ENCODE results near the gene TMEM141. TPM values are rescaled to one million over a fixed set of nuclear protein-coding genes. Genes with fewer than 3 reads are reported as not detected.

TMEM141 gene
- total and polyA plus RNA-seq, 10 of the 15 experiments (the other 5 are each of a cell fraction or from before 2014, with no cell fraction given) = 7.8 to 48.6 (median 34.4) TPM

- TF ChIP-seq USF2 (IDR thresholded peaks at IDR 0.05; ENCODE audit: borderline replicate concordance, low read depth, low read length) (no peak), GABPA (IDR thresholded peaks at IDR 0.05; ENCODE audit: low read depth) (no peak), ZNF622 (IDR thresholded peaks at IDR 0.05) (no peak), CHD1 (IDR thresholded peaks at IDR 0.05; ENCODE audit: low read depth, low read length) (no peak), ZNF384 (IDR thresholded peaks at IDR 0.05; ENCODE audit: borderline replicate concordance, low read depth, low read length) (no peak), IRF4 (IDR thresholded peaks at IDR 0.05; ENCODE audit: low read depth, low read length) (no peak), CREB1 (IDR thresholded peaks at IDR 0.05; ENCODE audit: low read depth) (no peak; the same call in 1 of the 2 replicates), POU2F2 (IDR thresholded peaks at IDR 0.05; ENCODE audit: borderline replicate concordance, low read depth, low read length) (0 out of 3 replicates have a peak, but pooled peaks have one; percentile 14), IKZF1 (conservative IDR thresholded peaks at IDR 0.05) (peak; percentile 94), FOXM1 (IDR thresholded peaks at IDR 0.05; ENCODE audit: low read depth, low read length) (no peak), POLR2AphosphoS2 (IDR thresholded peaks at IDR 0.05; ENCODE audit: low read depth, low read length) (peak; percentile 66; the same call in 1 of the 2 replicates), RCOR1 (conservative IDR thresholded peaks at IDR 0.05; ENCODE audit: low read depth, low read length) (no peak), ZZZ3 (IDR thresholded peaks at IDR 0.05; ENCODE audit: control insufficient read depth, insufficient read length, low read depth) (no peak), DPF2 (IDR thresholded peaks at IDR 0.05) (no peak), CEBPZ (IDR thresholded peaks at IDR 0.05; ENCODE audit: low read depth, low read length) (no peak), NR2C1 (IDR thresholded peaks at IDR 0.05) (no peak), PML (IDR thresholded peaks at IDR 0.05; ENCODE audit: low read length) (no peak), BRCA1 (IDR thresholded peaks at IDR 0.05; ENCODE audit: low read depth, low read length) (no peak), RUNX3 (IDR thresholded peaks at IDR 0.05; ENCODE audit: low read length) (no peak), TAF1 (IDR thresholded peaks at IDR 0.05; ENCODE audit: borderline replicate concordance, low read depth, low read length) (peak; percentile 53; the same call in 1 of the 2 replicates), NRF1 (conservative IDR thresholded peaks at IDR 0.05; ENCODE audit: low read depth, low read length) (peak; percentile 94)
- TF ChIP-seq, protein P1, sequence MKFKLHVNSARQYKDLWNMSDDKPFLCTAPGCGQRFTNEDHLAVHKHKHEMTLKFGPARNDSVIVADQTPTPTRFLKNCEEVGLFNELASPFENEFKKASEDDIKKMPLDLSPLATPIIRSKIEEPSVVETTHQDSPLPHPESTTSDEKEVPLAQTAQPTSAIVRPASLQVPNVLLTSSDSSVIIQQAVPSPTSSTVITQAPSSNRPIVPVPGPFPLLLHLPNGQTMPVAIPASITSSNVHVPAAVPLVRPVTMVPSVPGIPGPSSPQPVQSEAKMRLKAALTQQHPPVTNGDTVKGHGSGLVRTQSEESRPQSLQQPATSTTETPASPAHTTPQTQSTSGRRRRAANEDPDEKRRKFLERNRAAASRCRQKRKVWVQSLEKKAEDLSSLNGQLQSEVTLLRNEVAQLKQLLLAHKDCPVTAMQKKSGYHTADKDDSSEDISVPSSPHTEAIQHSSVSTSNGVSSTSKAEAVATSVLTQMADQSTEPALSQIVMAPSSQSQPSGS (IDR thresholded peaks at IDR 0.05; ENCODE audit: low read length) = no peak
- TF ChIP-seq, protein P2, sequence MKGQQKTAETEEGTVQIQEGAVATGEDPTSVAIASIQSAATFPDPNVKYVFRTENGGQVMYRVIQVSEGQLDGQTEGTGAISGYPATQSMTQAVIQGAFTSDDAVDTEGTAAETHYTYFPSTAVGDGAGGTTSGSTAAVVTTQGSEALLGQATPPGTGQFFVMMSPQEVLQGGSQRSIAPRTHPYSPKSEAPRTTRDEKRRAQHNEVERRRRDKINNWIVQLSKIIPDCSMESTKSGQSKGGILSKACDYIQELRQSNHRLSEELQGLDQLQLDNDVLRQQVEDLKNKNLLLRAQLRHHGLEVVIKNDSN (IDR thresholded peaks at IDR 0.05; ENCODE audit: borderline replicate concordance, extremely low read length, insufficient read depth, low read depth, low read length) = no peak
Measured at GRCh38 chr9:136790640-136791515, at the start of gene TMEM141 (continued).
